ENCODE results near the gene SPRR1A. TPM values are rescaled to one million over a fixed set of nuclear protein-coding genes. Genes with fewer than 3 reads are reported as not detected.

SPRR1A gene
- total RNA-seq, 2 experiments from 2014 or later = not detected

DNA sequence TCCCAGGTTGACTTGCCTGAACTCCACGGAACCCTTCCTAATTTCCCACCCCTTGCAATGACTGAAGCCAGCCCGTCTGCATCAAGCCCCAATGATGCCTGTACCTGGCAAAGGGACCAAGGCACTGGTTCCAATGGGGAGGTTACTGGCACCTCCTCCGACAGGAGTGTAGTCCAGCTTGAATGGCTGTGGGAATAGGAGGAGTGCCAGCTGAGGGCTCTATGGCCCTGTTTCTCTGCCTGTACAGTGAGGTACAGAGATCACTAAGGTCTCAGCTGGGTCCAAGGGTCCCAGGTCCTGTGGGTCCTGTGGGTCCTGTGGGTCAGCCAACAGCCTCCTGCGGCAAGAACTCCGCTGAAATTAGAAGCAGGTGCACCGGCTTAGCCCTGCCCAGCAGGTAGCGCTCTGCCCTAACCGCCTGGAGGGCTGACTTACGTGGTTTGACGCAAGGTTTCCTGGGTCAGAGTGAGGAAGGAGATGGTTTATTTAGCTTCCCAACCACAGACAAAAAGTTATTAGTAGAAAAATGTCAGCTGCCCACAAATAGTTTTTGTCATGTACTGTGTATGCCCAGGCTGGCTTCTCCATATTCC, 23.3 kb upstream of the SPRR1A start:
- Mint-ChIP-seq H3K36me3 (ENCODE audit: low read depth) (no peaks in the 10 kb centered on the region), H3K27ac (no peak overlapping the region), H3K9me3 (no peaks in the 10 kb centered on the region), H3K4me3 (no peak overlapping the region), H3K4me1 (ENCODE audit: low read depth) (no peaks in the 10 kb centered on the region), H3K27me3 (ENCODE audit: low read depth) (peaks cover 8% of the 10 kb centered on the region)
- no peak for DNase-seq
- intact Hi-C loops (cut with micrococcal nuclease) = no loop called here
- CTCF ChIA-PET = no interaction called here

GRCh38 chr1:152961226-152961891, 22.5 kb upstream of the SPRR1A start:
- H3K9me3 Mint-ChIP-seq = no peaks in the 10 kb centered on the region
- intact Hi-C loops (cut with micrococcal nuclease) = no loop called here
- no peak for DNase-seq
- H3K27me3 Mint-ChIP-seq (ENCODE audit: low read depth) = peaks cover 8% of the 10 kb centered on the region
- H3K4me1 Mint-ChIP-seq (ENCODE audit: low read depth) = no peaks in the 10 kb centered on the region
- CTCF ChIA-PET = no interaction called here
- no peak overlapping the region for H3K27ac Mint-ChIP-seq
- no peak overlapping the region for H3K4me3 Mint-ChIP-seq
- no peaks in the 10 kb centered on the region for H3K36me3 Mint-ChIP-seq (ENCODE audit: low read depth)

- intact Hi-C loops (cut with micrococcal nuclease) = no loop called here
- CTCF ChIA-PET = interaction anchor here (0.6 to 1.0 kb wide), 2 partner anchors 15 to 600 kb away, joined by 3 read pairs; no protein-coding TSS in a partner anchor
Observed at GRCh38 chr1:152962876-152963415, 20.9 kb upstream of the SPRR1A start.

GRCh38 chr1:152964536-152964935, 19.3 kb upstream of the SPRR1A start:
- intact Hi-C loops (cut with micrococcal nuclease) = no loop called here
- H3K4me1 Mint-ChIP-seq (ENCODE audit: low read depth) = no peaks in the 10 kb centered on the region
- CTCF ChIA-PET = no interaction called here
- H3K9me3 Mint-ChIP-seq = no peaks in the 10 kb centered on the region
- H3K36me3 Mint-ChIP-seq (ENCODE audit: low read depth) = no peaks in the 10 kb centered on the region
- no peak overlapping the region for H3K4me3 Mint-ChIP-seq
- DNase-seq = no peak
- H3K27me3 Mint-ChIP-seq (ENCODE audit: low read depth) = peaks cover 12% of the 10 kb centered on the region
- H3K27ac Mint-ChIP-seq = no peak overlapping the region

More at GRCh38 chr1:152962876-152963415, 20.9 kb upstream of the SPRR1A start:
- no peak overlapping the region for H3K27ac Mint-ChIP-seq
- H3K9me3 Mint-ChIP-seq = no peaks in the 10 kb centered on the region
- H3K27me3 Mint-ChIP-seq (ENCODE audit: low read depth) = peaks cover 12% of the 10 kb centered on the region
- H3K36me3 Mint-ChIP-seq (ENCODE audit: low read depth) = no peaks in the 10 kb centered on the region
- no peak overlapping the region for H3K4me3 Mint-ChIP-seq
- no peak for DNase-seq
- H3K4me1 Mint-ChIP-seq (ENCODE audit: low read depth) = no peaks in the 10 kb centered on the region

DNA sequence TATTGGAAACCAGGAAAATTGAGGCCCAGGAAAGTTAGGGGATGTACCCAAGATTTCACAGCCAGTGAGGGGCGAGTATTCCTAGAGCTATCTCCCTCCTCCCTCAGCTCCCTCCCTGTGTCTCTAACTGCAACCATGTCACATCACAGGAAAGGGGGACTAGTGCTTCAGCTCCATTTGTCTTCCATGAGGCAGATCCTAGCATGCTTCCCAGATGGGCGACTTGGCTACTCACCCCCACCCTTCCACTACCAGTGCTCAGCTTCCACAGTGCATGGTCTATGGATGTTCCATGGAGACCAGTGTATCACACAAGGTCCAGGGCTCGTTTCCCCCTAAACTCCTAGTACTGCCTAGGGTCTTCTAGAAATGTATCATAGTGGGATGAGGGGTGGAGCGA, 18.0 kb upstream of the SPRR1A start:
- intact Hi-C loops (cut with micrococcal nuclease) = no loop called here
- Mint-ChIP-seq H3K4me1 (ENCODE audit: low read depth) (no peaks in the 10 kb centered on the region), H3K4me3 (no peak overlapping the region), H3K27ac (no peak overlapping the region), H3K27me3 (ENCODE audit: low read depth) (peaks cover 12% of the 10 kb centered on the region), H3K9me3 (no peaks in the 10 kb centered on the region), H3K36me3 (ENCODE audit: low read depth) (no peaks in the 10 kb centered on the region)
- CTCF ChIA-PET = interaction anchor here (0.7 kb wide), 1 partner anchor 18 kb away, joined by 3 read pairs; the partner anchor contains the start of gene SPRR1A
- no peak for DNase-seq

DNA sequence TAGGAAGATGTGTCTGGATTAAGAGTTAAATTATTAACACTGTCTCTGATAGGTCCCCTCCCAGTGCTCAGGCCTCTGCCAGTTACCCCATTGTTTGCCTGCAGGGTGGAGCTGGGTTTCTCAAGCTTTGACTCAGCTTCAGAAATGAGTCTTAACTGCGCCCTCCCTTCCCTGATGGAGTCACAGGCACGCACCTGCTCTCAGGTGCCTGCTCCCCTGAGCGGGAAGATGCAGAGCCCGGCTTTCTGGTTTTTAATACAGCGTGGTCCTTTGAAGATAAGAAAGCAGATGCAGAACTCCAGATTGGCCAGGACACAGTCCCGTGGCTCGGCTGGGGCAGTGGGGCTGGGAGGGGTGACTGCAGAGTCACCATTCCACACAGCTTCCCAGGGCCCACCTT, 16.7 kb upstream of the SPRR1A start:
- Mint-ChIP-seq H3K36me3 (ENCODE audit: low read depth) (no peaks in the 10 kb centered on the region), H3K4me1 (ENCODE audit: low read depth) (no peaks in the 10 kb centered on the region), H3K9me3 (no peaks in the 10 kb centered on the region), H3K4me3 (no peak overlapping the region), H3K27ac (no peak overlapping the region), H3K27me3 (ENCODE audit: low read depth) (peaks cover 17% of the 10 kb centered on the region)
- no peak for DNase-seq
- CTCF ChIA-PET = no interaction called here
- intact Hi-C loops (cut with micrococcal nuclease) = no loop called here

- CTCF ChIA-PET = no interaction called here
- no peaks in the 10 kb centered on the region for H3K9me3 Mint-ChIP-seq
- H3K36me3 Mint-ChIP-seq (ENCODE audit: low read depth) = no peaks in the 10 kb centered on the region
- no peak for DNase-seq
- no peaks in the 10 kb centered on the region for H3K4me1 Mint-ChIP-seq (ENCODE audit: low read depth)
- no peak overlapping the region for H3K4me3 Mint-ChIP-seq
- intact Hi-C loops (cut with micrococcal nuclease) = no loop called here
- peaks cover 17% of the 10 kb centered on the region for H3K27me3 Mint-ChIP-seq (ENCODE audit: low read depth)
- no peak overlapping the region for H3K27ac Mint-ChIP-seq
Observed at GRCh38 chr1:152968248-152968647, 15.6 kb upstream of the SPRR1A start.

DNA sequence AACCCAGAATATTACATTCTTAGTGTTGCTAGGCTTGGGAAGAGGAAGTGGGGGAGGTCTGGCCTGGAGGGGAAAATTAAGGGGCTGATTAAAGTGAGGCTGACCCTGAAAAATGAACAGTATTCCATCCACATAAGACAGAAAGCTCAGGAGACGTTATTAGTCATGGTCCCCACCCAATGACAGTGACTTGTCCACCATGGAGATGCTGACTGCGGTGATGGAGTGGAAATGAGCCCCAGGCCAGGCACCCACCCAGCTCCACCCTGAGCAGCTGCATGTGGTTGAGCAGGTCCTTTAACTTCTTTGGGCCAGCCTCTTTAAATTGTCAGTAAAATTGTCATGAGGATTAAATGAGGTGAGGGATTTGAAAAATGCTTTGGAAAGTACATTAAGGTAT, 14.8 kb upstream of the SPRR1A start:
- CTCF ChIA-PET = no interaction called here
- no peak overlapping the region for H3K27ac Mint-ChIP-seq
- H3K9me3 Mint-ChIP-seq = no peaks in the 10 kb centered on the region
- no peak overlapping the region for H3K4me3 Mint-ChIP-seq
- no peaks in the 10 kb centered on the region for H3K36me3 Mint-ChIP-seq (ENCODE audit: low read depth)
- intact Hi-C loops (cut with micrococcal nuclease) = no loop called here
- H3K27me3 Mint-ChIP-seq (ENCODE audit: low read depth) = peaks cover 15% of the 10 kb centered on the region
- no peak for DNase-seq
- H3K4me1 Mint-ChIP-seq (ENCODE audit: low read depth) = no peaks in the 10 kb centered on the region

- intact Hi-C loops (cut with micrococcal nuclease) = no loop called here
- H3K27me3 Mint-ChIP-seq (ENCODE audit: low read depth) = peaks cover 10% of the 10 kb centered on the region
- no peak within 1 kb of the TSS for H3K27ac Mint-ChIP-seq
- H3K9me3 Mint-ChIP-seq = no peaks in the 10 kb centered on the region
- no peak within 1 kb of the TSS for H3K4me3 Mint-ChIP-seq
- DNase-seq = no peak
- CTCF ChIA-PET = no interaction called here
- H3K4me1 Mint-ChIP-seq (ENCODE audit: low read depth) = no peaks in the 10 kb centered on the region
- no peaks in the 10 kb centered on the region for H3K36me3 Mint-ChIP-seq (ENCODE audit: low read depth)
Observed at GRCh38 chr1:152970495-152970894, 13.4 kb upstream of the SPRR1A start, which contains the start of gene SPRR4. TSS of gene SPRR4 (plus strand) at chr1:152970648. CDS start at chr1:152971891, 1,243 bp downstream.

- no peak for DNase-seq
- CTCF ChIA-PET = interaction anchor here (0.9 kb wide), 1 partner anchor 27 kb away, joined by 3 read pairs; no protein-coding TSS in a partner anchor
- H3K9me3 Mint-ChIP-seq = no peaks in the 10 kb centered on the region
- no peaks in the 10 kb centered on the region for H3K36me3 Mint-ChIP-seq (ENCODE audit: low read depth)
- H3K27me3 Mint-ChIP-seq (ENCODE audit: low read depth) = peaks cover 8% of the 10 kb centered on the region
- intact Hi-C loops (cut with micrococcal nuclease) = no loop called here
- H3K4me3 Mint-ChIP-seq = no peak overlapping the region
- H3K27ac Mint-ChIP-seq = no peak overlapping the region
- no peaks in the 10 kb centered on the region for H3K4me1 Mint-ChIP-seq (ENCODE audit: low read depth)
Observed at GRCh38 chr1:152972196-152972886, 11.5 kb upstream of the SPRR1A start.

GRCh38 chr1:152976688-152977087, 7.2 kb upstream of the SPRR1A start:
- no peaks in the 10 kb centered on the region for H3K9me3 Mint-ChIP-seq
- peaks cover 7% of the 10 kb centered on the region for H3K27me3 Mint-ChIP-seq (ENCODE audit: low read depth)
- no peak for DNase-seq
- H3K4me1 Mint-ChIP-seq (ENCODE audit: low read depth) = no peaks in the 10 kb centered on the region
- H3K36me3 Mint-ChIP-seq (ENCODE audit: low read depth) = no peaks in the 10 kb centered on the region
- CTCF ChIA-PET = no interaction called here
- no peak overlapping the region for H3K27ac Mint-ChIP-seq
- intact Hi-C loops (cut with micrococcal nuclease) = no loop called here
- no peak overlapping the region for H3K4me3 Mint-ChIP-seq

GRCh38 chr1:152977614-152978013, 6.3 kb upstream of the SPRR1A start:
- DNase-seq = no peak
- CTCF ChIA-PET = interaction anchor here (1.1 kb wide), 1 partner anchor 14 kb away, joined by 3 read pairs; no protein-coding TSS in a partner anchor
- intact Hi-C loops (cut with micrococcal nuclease) = no loop called here
- H3K9me3 Mint-ChIP-seq = no peaks in the 10 kb centered on the region
- H3K4me1 Mint-ChIP-seq (ENCODE audit: low read depth) = no peaks in the 10 kb centered on the region
- no peaks in the 10 kb centered on the region for H3K36me3 Mint-ChIP-seq (ENCODE audit: low read depth)
- peaks cover 5% of the 10 kb centered on the region for H3K27me3 Mint-ChIP-seq (ENCODE audit: low read depth)
- no peak overlapping the region for H3K27ac Mint-ChIP-seq
- H3K4me3 Mint-ChIP-seq = no peak overlapping the region
